PC-9 (cell line): ENCODE measurements around the gene USP21. TPM values are rescaled to one million over a fixed set of nuclear protein-coding genes. Genes with fewer than 3 reads are reported as not detected.

ENCODE experiments used
- BruUV-seq: library from RNA; stranded (reverse); fragments of 400-500 nt; replicated peaks from 2 replicates; lab custom pipeline; 2021; lab: Mats Ljungman, UMichigan
- CTCF ChIA-PET: fragments of 300-600 bp; sonication (Branson Sonifier 250); formaldehyde crosslinking; loops from one replicate; lab custom pipeline; 2022; ENCODE audit warnings: antibody characterized with exemption; lab: Charles Lee
- POLR2A ChIA-PET: fragments of 300-600 bp; sonication (Branson Sonifier 250); formaldehyde crosslinking; loops from one replicate; lab custom pipeline; 2022; ENCODE audit warnings: antibody characterized with exemption; ENCODE audit not compliant: unreplicated experiment; lab: Charles Lee
- DNase-seq, 2 experiments: peaks; one replicate each; pipeline versions ENCODE4 v3.0.0 to v3.0.0-alpha.2; 2015 to 2022; ENCODE audit warnings: mixed read lengths in 1 of 2
- H2AFZ ChIP-seq: fragments of 200-600 bp; sonication (generic); 2 replicates; pipeline ENCODE4 v1.8.1; 2017; ENCODE audit warnings: antibody characterized with exemption
- H3F3A ChIP-seq: fragments of 200-600 bp; sonication (generic); 2 replicates; pipeline ENCODE4 v1.8.1; 2017; ENCODE audit warnings: antibody characterized with exemption, mild to moderate bottlenecking, low read depth; ENCODE audit not compliant: insufficient read depth
- H3K27ac ChIP-seq: fragments of 200-600 bp; sonication (generic); 2 replicates; pipeline ENCODE4 v1.6.1; 2016; ENCODE audit warnings: mixed run types
- H3K27me3 ChIP-seq: fragments of 200-600 bp; sonication (generic); 2 replicates; pipeline ENCODE4 v1.6.1; 2016; ENCODE audit warnings: low read depth, mixed run types; ENCODE audit not compliant: insufficient read depth
- H3K36me3 ChIP-seq: fragments of 200-600 bp; sonication (generic); 2 replicates; pipeline ENCODE4 v1.6.1; 2016; ENCODE audit warnings: low read depth, mixed run types
- H3K4me1 ChIP-seq: fragments of 200-600 bp; sonication (generic); replicated peaks from 2 replicates; pipeline ENCODE4 v1.6.1; 2016; ENCODE audit warnings: mixed run types; ENCODE audit not compliant: insufficient read depth
- H3K4me2 ChIP-seq: fragments of 200-600 bp; sonication (generic); 2 replicates; pipeline ENCODE4 v1.6.1; 2017; ENCODE audit warnings: mixed run types
- H3K4me3 ChIP-seq: fragments of 200-600 bp; sonication (generic); 2 replicates; pipeline ENCODE4 v1.6.1; 2016; ENCODE audit warnings: mixed run types
- H3K79me2 ChIP-seq: fragments of 200-600 bp; sonication (generic); 2 replicates; pipeline ENCODE4 v1.6.1; 2017; ENCODE audit warnings: low read depth, mixed run types
- H3K9me2 ChIP-seq: fragments of 200-600 bp; sonication (generic); 2 replicates; pipeline ENCODE4 v1.8.1; 2017; ENCODE audit warnings: mild to moderate bottlenecking; ENCODE audit not compliant: insufficient read depth
- H3K9me3 ChIP-seq: fragments of 200-600 bp; sonication (generic); 2 replicates; pipeline ENCODE4 v1.8.1; 2016; ENCODE audit warnings: low read depth; ENCODE audit not compliant: insufficient read depth
- H4K20me1 ChIP-seq: fragments of 200-600 bp; sonication (generic); 2 replicates; pipeline ENCODE4 v1.8.1; 2017; ENCODE audit not compliant: insufficient read depth
- CTCF ChIP-seq: fragments of 200-600 bp; sonication (generic); conservative IDR thresholded peaks from 2 replicates; pipeline ENCODE4 v1.6.1; 2017; ENCODE audit warnings: mixed run types, antibody characterized with exemption, mild to moderate bottlenecking, moderate library complexity
- EZH2 ChIP-seq: fragments of 200-600 bp; sonication (generic); IDR thresholded peaks from 2 replicates; pipeline ENCODE4 v1.8.0; 2017; ENCODE audit warnings: antibody characterized with exemption, low read depth
- intact Hi-C: fragments of 100-400 bp; cut with micrococcal nuclease; formaldehyde crosslinking; loops from one replicate; pipeline ENCODE4 v1.10.0; 2022; ENCODE audit not compliant: unreplicated experiment
- total RNA-seq: library from RNA; stranded (reverse); gene quantifications from 2 replicates; pipeline ENCODE4 v1.2.3, GENCODE V29; 2021

Gene USP21
- total RNA-seq, 1 experiment from 2014 or later: 34.8 TPM

- Histone ChIP-seq H3K9me3 (no peaks in the 10 kb centered on the region), H3K27me3 (no peaks in the 10 kb centered on the region), H3K9me2 (no peaks in the 10 kb centered on the region), H3K4me2 (no peak overlapping the region), H3K27ac (no peak overlapping the region), H4K20me1 (no peaks in the 10 kb centered on the region), H3K79me2 (no peaks in the 10 kb centered on the region), H3K36me3 (no peaks in the 10 kb centered on the region), H3K4me3 (no peak overlapping the region), H2AFZ (no peak overlapping the region), H3F3A (peaks cover 5% of the 10 kb centered on the region; the same call in 1 of the 2 replicates), H3K4me1 (peaks cover 4% of the 10 kb centered on the region; the same call in 1 of the 2 replicates)
- intact Hi-C loops: no loop called here
- no peak for DNase-seq
- CTCF ChIA-PET: no interaction called here
- no peak for TF ChIP-seq EZH2
- TF ChIP-seq CTCF: no peak
- no TSS peak for BruUV-seq
- POLR2A ChIA-PET: interaction anchor here (0.6 kb wide), 1 partner anchor 1373 kb away, joined by 6 read pairs; no protein-coding TSS in a partner anchor
These were observed 35.9 kb downstream of the USP21 start for GRCh38 chr1:161195171-161195570.

GRCh38 chr1:161196111-161196510 lies 36.8 kb downstream of the USP21 start:
- POLR2A ChIA-PET: no interaction called here
- Histone ChIP-seq H3K27me3 (no peaks in the 10 kb centered on the region), H3F3A (peaks cover 5% of the 10 kb centered on the region; the same call in 1 of the 2 replicates), H3K79me2 (no peaks in the 10 kb centered on the region), H3K4me2 (no peak overlapping the region), H3K4me3 (no peak overlapping the region), H3K36me3 (no peaks in the 10 kb centered on the region), H3K27ac (no peak overlapping the region), H2AFZ (no peak overlapping the region), H3K9me3 (no peaks in the 10 kb centered on the region), H4K20me1 (no peaks in the 10 kb centered on the region), H3K4me1 (peaks cover 7% of the 10 kb centered on the region), H3K9me2 (no peaks in the 10 kb centered on the region)
- TF ChIP-seq EZH2 (no peak), CTCF (no peak)
- DNase-seq: no peak
- intact Hi-C loops: no loop called here
- CTCF ChIA-PET: no interaction called here
- no TSS peak for BruUV-seq

DNA sequence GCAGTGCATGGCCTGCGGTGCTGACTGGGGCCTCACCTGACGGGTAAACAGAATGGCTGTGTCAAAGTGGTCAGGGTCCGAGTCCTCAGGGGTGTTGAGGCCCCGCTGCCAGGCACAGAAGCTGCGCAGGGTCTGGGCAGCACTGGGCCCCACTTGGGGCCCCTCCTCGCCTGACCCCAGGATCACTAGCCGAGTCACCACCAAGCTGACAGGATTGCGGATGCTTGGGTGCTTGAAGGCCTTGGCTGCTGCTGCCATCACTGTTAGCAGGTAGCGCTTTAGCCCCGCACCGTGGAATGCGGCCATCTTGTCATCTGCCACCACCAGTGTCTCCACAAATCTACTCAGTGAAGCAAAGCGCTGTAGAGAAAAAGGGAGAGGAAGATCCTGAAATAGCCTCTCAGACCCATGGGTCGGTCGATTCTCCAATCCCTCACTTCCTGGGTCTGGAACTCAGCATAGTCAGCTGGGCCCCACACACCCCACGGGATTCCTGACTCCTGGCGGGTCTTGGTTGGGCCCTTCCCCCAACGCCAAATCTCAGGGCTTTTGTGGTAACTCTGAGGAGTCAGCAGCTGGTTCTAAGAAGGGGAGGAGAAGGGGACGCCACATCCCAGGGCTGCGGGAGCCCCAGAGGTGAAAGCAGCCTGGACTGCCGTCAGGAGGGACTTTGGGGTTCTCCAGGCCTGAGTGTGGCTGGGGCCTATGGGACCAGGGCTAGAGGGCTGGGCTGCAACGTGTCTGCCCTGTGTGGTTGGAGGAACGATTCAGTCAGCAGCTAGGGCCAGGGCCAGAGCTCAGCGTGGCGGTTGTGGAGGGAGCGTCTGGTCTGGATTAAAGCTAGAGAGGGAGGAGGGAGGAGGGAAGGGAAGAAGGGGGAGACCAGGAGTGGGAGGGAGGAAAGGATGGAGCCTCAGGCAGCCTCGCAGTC lies 37.5 kb downstream of the USP21 start:
- Histone ChIP-seq H3K27me3 (no peaks in the 10 kb centered on the region), H3K9me3 (no peaks in the 10 kb centered on the region), H3K4me3 (no peak overlapping the region), H3K9me2 (no peaks in the 10 kb centered on the region), H3K79me2 (no peaks in the 10 kb centered on the region), H3K4me2 (no peak overlapping the region), H2AFZ (no peak overlapping the region), H3K27ac (no peak overlapping the region), H4K20me1 (no peaks in the 10 kb centered on the region), H3K36me3 (no peaks in the 10 kb centered on the region), H3F3A (peaks cover 5% of the 10 kb centered on the region; the same call in 1 of the 2 replicates), H3K4me1 (peaks cover 13% of the 10 kb centered on the region)
- DNase-seq: no peak
- ChIA-PET CTCF (no interaction called here), POLR2A (no interaction called here)
- intact Hi-C loops: no loop called here
- BruUV-seq: no TSS peak
- TF ChIP-seq CTCF: no peak
- no peak for TF ChIP-seq EZH2
